Mesenchymal stem cell (in vitro differentiated cells and primary cell): ENCODE data around the gene FBXO27.

Experiments used
- DNase-seq: peaks from one replicate; pipeline ENCODE4 v3.0.0-alpha.2; 2013
- H2AFZ ChIP-seq: one replicate; pipeline ENCODE4 v1.6.1; 2013; ENCODE audit warnings: low read depth, mild to moderate bottlenecking, control low read depth, inconsistent platforms, low read length, moderate library complexity
- H2AK5ac ChIP-seq: 2 replicates; pipeline ENCODE4 v1.6.1; 2013; ENCODE audit warnings: low read length, moderate library complexity, mild to moderate bottlenecking, inconsistent platforms; ENCODE audit not compliant: severe bottlenecking
- H2BK120ac ChIP-seq: one replicate; pipeline ENCODE4 v1.6.1; 2013; ENCODE audit warnings: low read depth, mild to moderate bottlenecking, inconsistent platforms, low read length, moderate library complexity
- H2BK12ac ChIP-seq, 2 experiments: one replicate each; pipeline ENCODE4 v1.6.1; 2013; ENCODE audit warnings: inconsistent platforms in 2 of 2, low read length in 2 of 2, mild to moderate bottlenecking in 2 of 2, moderate library complexity in 2 of 2, control low read depth in 1 of 2
- H2BK15ac ChIP-seq: one replicate; pipeline ENCODE4 v1.6.1; 2013; ENCODE audit warnings: mild to moderate bottlenecking, low read depth, inconsistent platforms; ENCODE audit not compliant: poor library complexity, severe bottlenecking
- H2BK5ac ChIP-seq: 2 replicates; pipeline ENCODE4 v1.6.1; 2013; ENCODE audit warnings: low read depth, mild to moderate bottlenecking, low read length, control low read depth, inconsistent platforms; ENCODE audit not compliant: poor library complexity, severe bottlenecking
- H3K14ac ChIP-seq, 2 experiments: one replicate each; pipeline ENCODE4 v1.6.1; 2013; ENCODE audit warnings: inconsistent platforms in 2 of 2, low read length in 2 of 2, control low read depth in 1 of 2, mild to moderate bottlenecking in 1 of 2, moderate library complexity in 1 of 2
- H3K18ac ChIP-seq, 2 experiments: one replicate each; pipeline ENCODE4 v1.6.1; 2013; ENCODE audit warnings: inconsistent platforms in 2 of 2, low read length in 2 of 2, control low read depth in 1 of 2, low read depth in 1 of 2, mild to moderate bottlenecking in 1 of 2
- H3K23ac ChIP-seq, 2 experiments: one replicate each; pipeline ENCODE4 v1.6.1; 2013; ENCODE audit warnings: inconsistent platforms in 2 of 2, low read length in 2 of 2, mild to moderate bottlenecking in 2 of 2, moderate library complexity in 2 of 2, control low read depth in 1 of 2
- H3K27ac ChIP-seq: 2 replicates; pipeline ENCODE4 v1.5.1; 2013; ENCODE audit warnings: mild to moderate bottlenecking, moderate library complexity, low read length, control low read depth, inconsistent platforms; ENCODE audit not compliant: poor library complexity, severe bottlenecking
- H3K27me3 ChIP-seq, 2 experiments: 2 replicates each; pipeline versions ENCODE4 v1.6.1 to v1.7.0; 2013; ENCODE audit warnings: low read length in 2 of 2, mild to moderate bottlenecking in 2 of 2, moderate library complexity in 2 of 2, control low read depth in 1 of 2, inconsistent platforms in 1 of 2; ENCODE audit not compliant: control insufficient read depth in 1 of 2, insufficient read depth in 1 of 2
- H3K36me3 ChIP-seq, 2 experiments: 2 replicates each; pipeline versions ENCODE4 v1.6.1 to v1.7.0; 2013; ENCODE audit warnings: low read length in 2 of 2, control low read depth in 1 of 2, inconsistent platforms in 1 of 2, low read depth in 1 of 2, mild to moderate bottlenecking in 1 of 2; ENCODE audit not compliant: insufficient read depth in 2 of 2, control insufficient read depth in 1 of 2
- H3K4ac ChIP-seq, 2 experiments: one replicate each; pipeline ENCODE4 v1.6.1; 2013; ENCODE audit warnings: inconsistent platforms in 2 of 2, low read length in 2 of 2, mild to moderate bottlenecking in 2 of 2, moderate library complexity in 2 of 2, control low read depth in 1 of 2, low read depth in 1 of 2
- H3K4me1 ChIP-seq: 2 replicates; pipeline ENCODE4 v1.6.1; 2013; ENCODE audit warnings: low read depth, low read length, control low read depth; ENCODE audit not compliant: control insufficient read depth, insufficient read depth
- H3K4me2 ChIP-seq: 2 replicates; pipeline ENCODE4 v1.6.1; 2013; ENCODE audit warnings: low read length, mild to moderate bottlenecking, inconsistent platforms; ENCODE audit not compliant: poor library complexity, severe bottlenecking
- H3K4me3 ChIP-seq, 2 experiments: 2 replicates each; pipeline versions ENCODE4 v1.5.1 to v1.7.0; 2013; ENCODE audit warnings: low read length in 2 of 2, mild to moderate bottlenecking in 2 of 2, control low read depth in 1 of 2, low read depth in 1 of 2; ENCODE audit not compliant: insufficient read depth in 1 of 2
- H3K79me1 ChIP-seq: replicated peaks from 2 replicates; pipeline ENCODE4 v1.6.1; 2013; ENCODE audit warnings: mild to moderate bottlenecking, control low read depth, low read length, inconsistent platforms; ENCODE audit not compliant: poor library complexity, severe bottlenecking
- H3K9ac ChIP-seq: 2 replicates; pipeline ENCODE4 v1.7.0; 2013; ENCODE audit warnings: mild to moderate bottlenecking, low read length, moderate library complexity
- H3K9me3 ChIP-seq: 2 replicates; pipeline ENCODE4 v1.7.0; 2013; ENCODE audit warnings: mild to moderate bottlenecking, low read length; ENCODE audit not compliant: control insufficient read depth
- H4K8ac ChIP-seq: one replicate; pipeline ENCODE4 v1.6.1; 2013; ENCODE audit warnings: inconsistent platforms, mild to moderate bottlenecking, low read length, moderate library complexity
- H4K91ac ChIP-seq: one replicate; pipeline ENCODE4 v1.6.1; 2013; ENCODE audit warnings: mild to moderate bottlenecking, low read length, inconsistent platforms
- WGBS: methylation state at CpG from one replicate; pipeline ENCODE4 v1.1.7; 2013; ENCODE audit warnings: mixed read lengths; 5-methylcytosine and 5-hydroxymethylcytosine counted together

Gene FBXO27

DNA sequence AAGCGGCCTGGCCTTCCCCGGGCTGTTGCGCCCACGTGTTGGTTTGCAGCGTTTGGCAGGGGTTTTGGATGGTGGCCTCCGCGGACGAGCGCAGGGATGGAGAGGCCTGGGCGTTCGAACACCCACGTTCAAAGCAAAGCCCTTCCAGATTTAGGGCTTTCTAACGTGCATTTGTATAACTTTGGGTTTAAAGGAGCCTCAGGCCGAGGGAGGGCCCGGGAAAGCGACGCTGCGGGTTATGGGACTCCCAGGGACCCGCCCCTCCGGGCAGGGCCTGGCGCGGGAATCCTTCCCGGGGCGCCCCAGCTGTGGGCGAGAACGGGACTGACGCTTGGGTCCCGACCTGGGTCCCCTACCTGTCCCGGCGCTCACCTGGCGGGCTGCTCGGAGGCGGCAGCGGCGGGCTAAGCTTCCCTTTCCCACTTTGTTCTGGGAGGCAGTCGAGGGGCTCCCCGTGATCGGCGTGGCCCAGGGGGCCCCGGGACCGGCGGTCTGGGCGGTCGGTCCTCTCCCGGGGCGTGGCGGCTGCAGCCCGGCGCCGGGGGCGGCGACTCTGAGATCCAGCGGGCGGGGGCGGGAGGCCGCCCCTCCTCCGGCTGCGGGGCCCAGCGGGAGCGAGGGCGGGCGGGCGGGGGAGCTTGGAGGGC, 57.0 kb downstream of the FBXO27 start, which contains the start of gene FBXO17:
Gene FBXO17, minus strand, starts transcription at position 529 of the 647 bp plus-strand sequence. CDS start 25,423 bp downstream, outside the sequence.
- H3K9me3 ChIP-seq = no peaks in the 10 kb centered on the region
- peak within 1 kb of the TSS; percentile 56 for H3K4me2 ChIP-seq
- peaks cover 14% of the 10 kb centered on the region for H3K4me1 ChIP-seq
- H2BK120ac ChIP-seq = peak within 1 kb of the TSS; percentile 56
- H3K4me3 ChIP-seq = peak within 1 kb of the TSS; percentile 83 to 85
- H3K79me1 ChIP-seq = peaks cover 11% of the 10 kb centered on the region
- H2BK12ac ChIP-seq = peak within 1 kb of the TSS in 1 of 2 experiments; percentile 78
- H3K14ac ChIP-seq = peak within 1 kb of the TSS in 1 of 2 experiments; percentile 59
- H2AK5ac ChIP-seq = peak within 1 kb of the TSS; percentile 65
- H4K91ac ChIP-seq = peak within 1 kb of the TSS; percentile 82
- H2AFZ ChIP-seq = peak within 1 kb of the TSS; percentile 79
- peak within 1 kb of the TSS; percentile 97 for H3K27ac ChIP-seq
- peak within 1 kb of the TSS in 1 of 2 experiments; percentile 93 for H3K4ac ChIP-seq
- no peaks in the 10 kb centered on the region for H3K27me3 ChIP-seq
- peak within 1 kb of the TSS; percentile 13 for H2BK15ac ChIP-seq
- peak within 1 kb of the TSS; percentile 90 for H3K9ac ChIP-seq
- H3K18ac ChIP-seq = peak within 1 kb of the TSS; percentile 88
- DNase-seq = peak; percentile 72
- peak within 1 kb of the TSS; percentile 86 for H4K8ac ChIP-seq
- H3K36me3 ChIP-seq = peaks cover 0 to 3% of the 10 kb centered on the region in 2 experiments
- peak within 1 kb of the TSS in 1 of 2 experiments; percentile 59 for H3K23ac ChIP-seq
- peak within 1 kb of the TSS; percentile 86 for H2BK5ac ChIP-seq
- under 1% methylated on average over 44 of the region's 63 CpGs for WGBS

DNA sequence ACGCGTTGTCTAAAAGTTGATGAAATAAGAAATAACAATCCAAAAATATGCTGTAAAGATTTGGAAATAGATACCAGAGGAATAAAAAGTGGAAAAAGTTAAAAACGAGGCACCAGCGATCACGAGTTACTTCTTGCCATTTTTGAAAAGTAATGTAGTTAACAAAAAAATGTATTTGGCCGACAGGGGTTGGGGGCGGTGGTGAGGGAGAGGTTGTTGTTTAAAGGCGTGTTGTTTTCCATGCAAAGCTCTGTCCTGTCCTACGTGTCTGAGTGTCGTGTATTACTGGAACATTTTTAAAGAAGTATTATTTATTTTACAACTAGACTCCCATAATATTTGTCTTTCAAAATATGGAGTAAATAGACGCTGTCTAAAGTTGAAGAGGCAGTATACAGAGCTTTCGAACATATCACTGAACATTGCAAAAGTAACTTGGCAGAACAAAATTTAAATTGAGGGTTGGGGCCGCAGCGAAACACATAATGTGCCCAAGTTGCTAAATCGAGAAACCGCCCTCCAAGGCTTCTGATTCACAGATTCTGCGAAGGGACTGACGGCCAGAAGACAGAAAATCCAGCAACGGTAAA, 57.6 kb downstream of the FBXO27 start:
- Histone ChIP-seq H3K79me1 (peaks cover 12% of the 10 kb centered on the region), H3K23ac (peak overlapping the region in 1 of 2 experiments; percentile 59), H3K4me1 (peaks cover 14% of the 10 kb centered on the region), H3K4me3 (peak overlapping the region; percentile 83 to 85), H3K27me3 (no peaks in the 10 kb centered on the region), H3K9ac (peak overlapping the region; percentile 90), H3K27ac (peak overlapping the region; percentile 72), H3K36me3 (peaks cover 0 to 3% of the 10 kb centered on the region in 2 experiments), H3K4ac (no peak overlapping the region), H4K8ac (no peak overlapping the region), H4K91ac (no peak overlapping the region), H2BK120ac (no peak overlapping the region), H2BK5ac (no peak overlapping the region), H3K18ac (peak overlapping the region; percentile 14 to 88), H3K14ac (peak overlapping the region in 1 of 2 experiments; percentile 59), H2BK12ac (no peak overlapping the region), H3K9me3 (no peaks in the 10 kb centered on the region), H2AFZ (peak overlapping the region; percentile 79), H3K4me2 (peak overlapping the region; percentile 56), H2BK15ac (no peak overlapping the region), H2AK5ac (no peak overlapping the region)
- 23% methylated on average over 16 of the region's 19 CpGs for WGBS
- DNase-seq = no peak
